KBM-7 (cell line): ENCODE results near the gene CAMSAP1.

ENCODE experiments used
- DNase-seq: peaks from one replicate; pipeline ENCODE4 v3.0.0-alpha.2; 2015
- in situ Hi-C: fragments of 300-500 bp; cut with MboI; formaldehyde crosslinking; loops from 2 replicates; pipeline ENCODE4 v1.14.3; 2020; ENCODE audit warnings: low sequenced_read_pairs, low pct_unique_long_range_greater_than_20kb, mixed read lengths

CAMSAP1 gene

GRCh38 chr9:135759676-135760300, 147.6 kb downstream of the CAMSAP1 start:
- in situ Hi-C loops = no loop called here

DNA sequence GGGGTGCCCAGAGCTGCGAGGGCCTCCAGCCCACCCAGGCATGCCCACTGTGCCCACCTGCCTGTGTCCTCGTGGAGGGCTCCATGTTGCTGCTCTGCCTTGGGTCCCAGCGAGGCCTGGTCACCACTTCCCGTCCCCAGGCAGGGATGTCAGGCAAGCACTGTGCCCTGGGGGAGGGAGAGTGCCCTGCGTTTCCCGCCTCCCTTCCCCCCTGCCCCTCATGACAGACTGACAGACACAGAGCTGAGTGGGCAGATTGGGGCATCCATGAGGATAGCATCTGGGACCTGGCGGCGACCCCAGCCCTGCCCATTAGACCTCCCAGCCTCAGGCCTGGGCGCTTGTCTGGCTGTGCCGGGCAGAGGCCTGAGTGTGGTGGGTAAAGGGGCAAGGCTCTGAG, 148.5 kb downstream of the CAMSAP1 start:
- in situ Hi-C loops = no loop called here
- DNase-seq = no peak

More at GRCh38 chr9:135759676-135760300, 147.6 kb downstream of the CAMSAP1 start:
- DNase-seq = no peak
